ENCODE data around the gene PCGF5. TPM values are rescaled to one million over a fixed set of nuclear protein-coding genes. Genes with fewer than 3 reads are reported as not detected.

The PCGF5 gene
- total and polyA plus RNA-seq, 10 of the 15 experiments (the other 5 are each of a cell fraction or from before 2014, with no cell fraction given) = 33.2 to 79.7 (median 50.7) TPM

- Histone ChIP-seq H3K9me3 (replicated peaks; ENCODE audit: control insufficient read depth, insufficient read depth, low read length) (no peaks in the 10 kb centered on the region), H3K36me3 (ENCODE audit: control insufficient read depth in 2 of 2, insufficient read depth in 2 of 2, low read length in 1 of 2) (no peaks in the 10 kb centered on the region), H3K27ac (ENCODE audit: control insufficient read depth, insufficient read depth) (no peak overlapping the region), H3K27me3 (replicated peaks in 1 of 2; ENCODE audit: control insufficient read depth in 2 of 2, insufficient read depth in 2 of 2, low read length in 1 of 2) (no peaks in the 10 kb centered on the region; a peak in 2 of 4 replicates), H3K9ac (ENCODE audit: control insufficient read depth, insufficient read depth, low read length) (no peak overlapping the region), H3K4me3 (no peak overlapping the region), H3K4me1 (ENCODE audit: control insufficient read depth, insufficient read depth, low read length) (no peaks in the 10 kb centered on the region), H4K20me1 (ENCODE audit: control insufficient read depth, insufficient read depth) (no peaks in the 10 kb centered on the region), H2AFZ (ENCODE audit: control insufficient read depth, low read depth, low read length) (no peak overlapping the region), H3K4me2 (ENCODE audit: control insufficient read depth, insufficient read depth) (no peak overlapping the region), H3K79me2 (ENCODE audit: control insufficient read depth, insufficient read depth, low read length) (no peaks in the 10 kb centered on the region)
- in situ Hi-C loops (cut with MboI) (no loop called here), intact Hi-C loops (cut with micrococcal nuclease; ENCODE audit: unreplicated experiment) (no loop called here)
- SMC1A ChIA-PET (ENCODE audit: uncharacterized antibody, unreplicated experiment) = interaction anchor here (1.4 to 3.8 kb wide), 2 partner anchors 10 to 22 kb away, joined by 4 to 13 read pairs; no protein-coding TSS in a partner anchor
- POLR2A ChIA-PET = no interaction called here
- BruUV-seq (replicated peaks) = no TSS peak
- FAIRE-seq (no peak), DNase-seq (ENCODE audit: low read depth, low spot score) (no peak), ATAC-seq (no peak)
- RAD21 ChIA-PET (ENCODE audit: unreplicated experiment) = no interaction called here
- TF ChIP-seq SMC3 (IDR thresholded peaks at IDR 0.05; ENCODE audit: borderline replicate concordance, low read length) (no peak), SUZ12 (IDR thresholded peaks at IDR 0.05; ENCODE audit: unreplicated experiment) (no peak), POLR2AphosphoS2 (IDR thresholded peaks at IDR 0.05; ENCODE audit: low read depth, low read length) (no peak), ZBTB4 (CRISPR knock-in tag; IDR thresholded peaks at IDR 0.05) (no peak)
- CTCF ChIA-PET = no interaction called here
Observed at GRCh38 chr10:91317541-91317940, 97.1 kb downstream of the PCGF5 start.

- no peak for FAIRE-seq
- 66% methylated on average over 4 of the region's 4 CpGs for WGBS (ENCODE audit: insufficient coverage, insufficient replicate concordance, low lambda C conversion rate, missing lambda C conversion rate)
- no peak overlapping the region for H2AFZ ChIP-seq (ENCODE audit: control insufficient read depth, low read depth, low read length)
- H3K79me2 ChIP-seq (ENCODE audit: control insufficient read depth, insufficient read depth, low read length) = no peaks in the 10 kb centered on the region
- no peaks in the 10 kb centered on the region for H4K20me1 ChIP-seq (ENCODE audit: control insufficient read depth, insufficient read depth)
- SMC1A ChIA-PET (ENCODE audit: uncharacterized antibody, unreplicated experiment) = interaction anchor here (3.8 kb wide), 1 partner anchor 11 kb away, joined by 13 read pairs; no protein-coding TSS in a partner anchor
- CTCF ChIA-PET = interaction anchor here (0.7 to 1.4 kb wide), 2 partner anchors 20 to 406 kb away, joined by 4 to 5 read pairs; no protein-coding TSS in a partner anchor
- no peaks in the 10 kb centered on the region for H3K9me3 ChIP-seq (replicated peaks; ENCODE audit: control insufficient read depth, insufficient read depth, low read length)
- no peaks in the 10 kb centered on the region for H3K36me3 ChIP-seq (ENCODE audit: control insufficient read depth in 2 of 2, insufficient read depth in 2 of 2, low read length in 1 of 2)
- no peak overlapping the region for H3K4me3 ChIP-seq
- no peaks in the 10 kb centered on the region for H3K4me1 ChIP-seq (ENCODE audit: control insufficient read depth, insufficient read depth, low read length)
- no TSS peak for BruUV-seq (replicated peaks)
- H3K27ac ChIP-seq (ENCODE audit: control insufficient read depth, insufficient read depth) = no peak overlapping the region
- no peak for ATAC-seq
- in situ Hi-C loops (cut with MboI) = no loop called here
- RAD21 ChIA-PET (ENCODE audit: unreplicated experiment) = no interaction called here
- H3K4me2 ChIP-seq (ENCODE audit: control insufficient read depth, insufficient read depth) = no peak overlapping the region
- H3K9ac ChIP-seq (ENCODE audit: control insufficient read depth, insufficient read depth, low read length) = no peak overlapping the region
- DNase-seq (ENCODE audit: low read depth, low spot score) = no peak
- no peaks in the 10 kb centered on the region; a peak in 2 of 4 replicates for H3K27me3 ChIP-seq (replicated peaks in 1 of 2; ENCODE audit: control insufficient read depth in 2 of 2, insufficient read depth in 2 of 2, low read length in 1 of 2)
- POLR2A ChIA-PET = no interaction called here
- intact Hi-C loops (cut with micrococcal nuclease; ENCODE audit: unreplicated experiment) = no loop called here
- TF ChIP-seq PML (IDR thresholded peaks at IDR 0.05; ENCODE audit: low read length) (no peak), MEF2B (IDR thresholded peaks at IDR 0.05; ENCODE audit: partially characterized antibody, poor library complexity, severe bottlenecking) (no peak), CTCF (IDR thresholded peaks at IDR 0.05 in 2 of 3, conservative IDR thresholded peaks at IDR 0.05 in 1 of 3; ENCODE audit: control insufficient read depth in 2 of 3, extremely low read depth in 1 of 3, insufficient read depth in 1 of 3, low read depth in 3 of 3, low read length in 3 of 3) (no peak), EGR1 (IDR thresholded peaks at IDR 0.05; ENCODE audit: borderline replicate concordance in 1 of 2, low read depth in 2 of 2, low read length in 2 of 2) (no peak), PAX8 (IDR thresholded peaks at IDR 0.05) (no peak), RBBP5 (conservative IDR thresholded peaks at IDR 0.05) (no peak)
Observed at GRCh38 chr10:91319336-91319735, 98.9 kb downstream of the PCGF5 start.

Measured in GM12878 (cell line).